RWPE2 (cell line): ENCODE measurements around the gene KDM4C.

Source experiments
- ATAC-seq: fragments of 200-7000 bp; cut with Tn5 transposase; 3 replicates; pipeline ENCODE4 v1.9.1; 2021; ENCODE audit warnings: low read depth
- DNase-seq: peaks from one replicate; pipeline ENCODE4 v3.0.0-alpha.2; 2020; ENCODE audit warnings: low spot score
- H3K27ac ChIP-seq: fragments of 450-650 bp; 2 replicates; pipeline ENCODE4 v1.5.1; 2017; ENCODE audit warnings: mild to moderate bottlenecking; ENCODE audit not compliant: poor library complexity, severe bottlenecking
- H3K27me3 ChIP-seq: fragments of 250-450 bp; sonication (Bioruptor Pico); 2 replicates; pipeline ENCODE4 v1.5.1; 2021; ENCODE audit warnings: mild to moderate bottlenecking, moderate library complexity; ENCODE audit not compliant: insufficient read depth, poor library complexity, severe bottlenecking
- H3K36me3 ChIP-seq: fragments of 250-450 bp; sonication (Bioruptor Pico); 2 replicates; pipeline ENCODE4 v1.5.1; 2020; ENCODE audit warnings: low read depth, mild to moderate bottlenecking, moderate library complexity
- H3K4me1 ChIP-seq: fragments of 250-450 bp; sonication (Bioruptor Pico); 2 replicates; pipeline ENCODE4 v1.5.1; 2021; ENCODE audit warnings: mild to moderate bottlenecking, moderate library complexity; ENCODE audit not compliant: insufficient read depth, poor library complexity, severe bottlenecking
- H3K4me3 ChIP-seq: fragments of 250-450 bp; sonication (Bioruptor Pico); 2 replicates; pipeline ENCODE4 v1.5.1; 2021; ENCODE audit warnings: mild to moderate bottlenecking, moderate library complexity; ENCODE audit not compliant: severe bottlenecking
- H3K9me3 ChIP-seq: fragments of 250-450 bp; sonication (Bioruptor Pico); 2 replicates; pipeline ENCODE4 v1.5.1; 2021; ENCODE audit warnings: mild to moderate bottlenecking, moderate library complexity; ENCODE audit not compliant: severe bottlenecking
- TF ChIP-seq, protein P1 (sequence below): fragments of 450-650 bp; IDR thresholded peaks from one replicate; pipeline ENCODE4 v1.5.1; 2017; ENCODE audit warnings: mild to moderate bottlenecking, moderate library complexity; ENCODE audit not compliant: poor library complexity, severe bottlenecking

Gene KDM4C

DNA sequence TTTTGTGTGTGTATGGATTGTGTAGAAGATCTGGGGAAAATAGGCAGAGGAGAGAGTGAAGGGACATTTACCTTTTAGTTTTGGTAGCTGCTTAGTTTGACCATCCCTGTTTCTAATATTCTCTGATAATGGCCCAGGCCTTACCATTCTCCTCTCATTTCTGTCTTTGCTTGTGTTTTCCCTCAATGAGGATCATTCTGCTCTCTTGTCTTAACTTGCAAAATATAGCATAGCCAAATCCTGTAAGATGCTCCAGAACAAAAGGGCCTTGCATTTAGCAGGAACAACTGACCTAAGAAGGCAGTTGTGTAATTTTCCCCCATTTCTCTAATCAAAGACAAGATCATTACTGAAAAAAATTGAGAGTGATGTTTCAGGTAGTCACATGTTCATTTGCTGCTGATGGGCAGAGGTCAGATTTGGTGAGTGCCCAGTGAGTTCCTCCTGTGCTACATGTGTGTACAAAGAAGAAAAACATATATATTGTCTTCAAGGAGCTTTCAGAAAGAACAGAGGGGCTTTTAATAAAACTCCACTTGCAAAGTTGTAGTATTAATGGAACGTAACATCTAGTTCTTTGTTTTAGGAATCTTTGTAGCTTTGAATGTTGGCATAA, 139.5 kb downstream of the KDM4C start:
- peaks cover 4% of the 10 kb centered on the region for H3K4me1 ChIP-seq
- H3K27me3 ChIP-seq: no peaks in the 10 kb centered on the region
- ATAC-seq (no peak), DNase-seq (no peak)
- H3K4me3 ChIP-seq: no peak overlapping the region
- H3K9me3 ChIP-seq: no peaks in the 10 kb centered on the region
- TF ChIP-seq, protein P1, sequence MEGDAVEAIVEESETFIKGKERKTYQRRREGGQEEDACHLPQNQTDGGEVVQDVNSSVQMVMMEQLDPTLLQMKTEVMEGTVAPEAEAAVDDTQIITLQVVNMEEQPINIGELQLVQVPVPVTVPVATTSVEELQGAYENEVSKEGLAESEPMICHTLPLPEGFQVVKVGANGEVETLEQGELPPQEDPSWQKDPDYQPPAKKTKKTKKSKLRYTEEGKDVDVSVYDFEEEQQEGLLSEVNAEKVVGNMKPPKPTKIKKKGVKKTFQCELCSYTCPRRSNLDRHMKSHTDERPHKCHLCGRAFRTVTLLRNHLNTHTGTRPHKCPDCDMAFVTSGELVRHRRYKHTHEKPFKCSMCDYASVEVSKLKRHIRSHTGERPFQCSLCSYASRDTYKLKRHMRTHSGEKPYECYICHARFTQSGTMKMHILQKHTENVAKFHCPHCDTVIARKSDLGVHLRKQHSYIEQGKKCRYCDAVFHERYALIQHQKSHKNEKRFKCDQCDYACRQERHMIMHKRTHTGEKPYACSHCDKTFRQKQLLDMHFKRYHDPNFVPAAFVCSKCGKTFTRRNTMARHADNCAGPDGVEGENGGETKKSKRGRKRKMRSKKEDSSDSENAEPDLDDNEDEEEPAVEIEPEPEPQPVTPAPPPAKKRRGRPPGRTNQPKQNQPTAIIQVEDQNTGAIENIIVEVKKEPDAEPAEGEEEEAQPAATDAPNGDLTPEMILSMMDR: no peak
- peaks cover 17% of the 10 kb centered on the region; the same call in 1 of the 2 replicates for H3K36me3 ChIP-seq
- no peak overlapping the region for H3K27ac ChIP-seq

DNA sequence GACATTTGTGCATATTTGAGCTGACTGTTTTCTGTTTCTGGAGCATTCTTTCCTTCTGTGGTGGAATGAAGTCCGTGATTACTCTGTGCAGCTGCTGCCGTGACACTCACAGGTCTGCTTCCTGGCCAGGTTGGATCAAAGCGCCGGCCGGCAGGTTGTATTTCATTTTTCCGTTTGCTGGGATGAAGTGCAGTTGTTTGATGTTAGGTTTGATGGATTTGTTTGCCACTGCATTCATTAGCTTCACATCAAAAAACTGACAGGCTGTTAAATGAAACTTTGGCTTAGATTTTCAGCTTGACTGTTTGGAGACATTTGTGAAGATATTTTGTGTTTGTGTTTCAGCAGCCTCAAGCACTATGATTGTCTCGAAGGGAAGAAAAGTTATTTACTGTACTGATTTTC, 140.1 kb downstream of the KDM4C start:
- DNase-seq: no peak
- TF ChIP-seq, protein P1: no peak

DNA sequence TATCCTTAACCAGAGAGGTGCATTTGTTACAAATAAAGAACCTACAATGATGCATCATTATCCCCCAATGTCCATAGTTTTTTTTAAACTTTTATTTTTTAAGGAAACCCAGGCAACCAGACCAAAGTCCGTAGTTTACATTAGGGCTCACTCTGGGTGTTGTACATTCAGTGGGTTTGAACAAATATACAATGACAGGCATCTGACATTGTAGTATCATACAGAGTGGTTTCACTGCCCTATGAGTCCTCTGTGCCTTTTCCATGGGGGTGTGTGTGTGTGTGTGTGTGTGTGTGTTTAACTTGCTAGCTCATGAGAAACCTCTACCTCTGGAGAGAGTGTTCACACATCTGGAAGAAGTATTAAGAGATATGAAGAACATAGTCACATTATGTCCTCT, 141.5 kb downstream of the KDM4C start:
- Histone ChIP-seq H3K9me3 (no peaks in the 10 kb centered on the region), H3K27ac (no peak overlapping the region), H3K4me3 (no peak overlapping the region), H3K27me3 (no peaks in the 10 kb centered on the region), H3K4me1 (peaks cover 7% of the 10 kb centered on the region), H3K36me3 (0 out of 2 replicates have a peak, but pooled peaks cover 1% of the 10 kb centered on the region)
- ATAC-seq: no peak
- no peak for DNase-seq
- TF ChIP-seq, protein P1: no peak

More for the DNA sequence above, 140.1 kb downstream of the KDM4C start:
- H3K27ac ChIP-seq: no peak overlapping the region
- H3K4me1 ChIP-seq: peaks cover 7% of the 10 kb centered on the region
- H3K4me3 ChIP-seq: no peak overlapping the region
- H3K9me3 ChIP-seq: no peaks in the 10 kb centered on the region
- peaks cover 15% of the 10 kb centered on the region; the same call in 1 of the 2 replicates for H3K36me3 ChIP-seq
- H3K27me3 ChIP-seq: no peaks in the 10 kb centered on the region
- no peak for ATAC-seq

DNA sequence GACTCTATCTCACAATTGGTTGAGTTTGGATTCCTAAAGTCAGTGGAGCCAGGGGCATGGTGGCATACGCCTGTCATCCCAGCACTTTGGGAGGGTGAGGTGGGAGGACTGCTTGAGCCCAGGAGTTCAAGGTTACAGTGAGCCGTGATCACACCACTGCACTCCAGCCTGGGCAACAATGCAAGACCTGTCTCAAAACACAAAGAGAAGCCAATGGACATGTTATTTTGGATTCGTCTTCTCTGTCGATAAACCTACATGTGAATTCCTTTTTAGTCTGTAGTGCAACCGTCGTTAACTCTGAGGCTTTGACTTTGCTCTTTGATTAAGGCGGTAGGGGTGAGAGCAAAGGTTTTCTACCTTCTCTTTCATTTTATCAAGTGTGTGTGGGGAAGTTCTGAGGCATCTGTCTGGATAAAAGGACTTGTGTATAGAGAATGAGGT, 142.7 kb downstream of the KDM4C start:
- no peaks in the 10 kb centered on the region for H3K36me3 ChIP-seq
- H3K27ac ChIP-seq: no peak overlapping the region
- no peak overlapping the region for H3K4me3 ChIP-seq
- no peaks in the 10 kb centered on the region for H3K27me3 ChIP-seq
- TF ChIP-seq, protein P1: no peak
- ATAC-seq (no peak), DNase-seq (no peak)
- no peaks in the 10 kb centered on the region for H3K9me3 ChIP-seq
- peaks cover 7% of the 10 kb centered on the region for H3K4me1 ChIP-seq

DNA sequence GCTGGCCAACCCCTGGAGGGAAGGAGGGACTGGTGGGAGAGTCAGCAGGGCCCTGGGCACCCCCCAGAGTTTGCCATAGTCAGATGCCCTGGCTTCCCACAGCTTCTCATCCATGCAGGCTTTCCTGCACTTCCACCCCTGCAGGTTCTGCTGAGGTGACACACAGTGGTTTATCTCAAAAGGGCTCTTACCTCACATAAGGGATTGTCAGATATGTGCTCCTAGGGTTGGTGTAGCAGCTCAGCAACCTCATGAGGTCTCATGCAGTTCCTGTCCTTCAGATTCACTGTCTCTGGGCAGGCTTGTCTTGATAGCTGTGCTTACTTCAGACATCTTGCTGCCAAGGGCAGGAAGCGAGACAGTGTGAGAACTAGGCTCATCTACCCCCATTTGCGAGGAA, 143.4 kb downstream of the KDM4C start:
- ATAC-seq: 0 out of 3 replicates have a peak, but pooled peaks have one; percentile 20
- Histone ChIP-seq H3K4me3 (no peak overlapping the region), H3K27me3 (no peaks in the 10 kb centered on the region), H3K27ac (no peak overlapping the region), H3K4me1 (peaks cover 7% of the 10 kb centered on the region), H3K9me3 (no peaks in the 10 kb centered on the region), H3K36me3 (no peaks in the 10 kb centered on the region)
- no peak for DNase-seq
- TF ChIP-seq, protein P1: no peak
